Measurements from ENCODE around the gene PDP2. TPM values are rescaled to one million over a fixed set of nuclear protein-coding genes. Genes with fewer than 3 reads are reported as not detected.

PDP2 gene
- total RNA-seq, 1 experiment from 2014 or later = 44.4 TPM

- H3K27ac Mint-ChIP-seq (ENCODE audit: unreplicated experiment) = no peak overlapping the region
- CTCF ChIA-PET = interaction anchor here (0.6 kb wide), 1 partner anchor 9 kb away, joined by 4 read pairs; no protein-coding TSS in a partner anchor
Observed at GRCh38 chr16:66937725-66938337, 57.5 kb downstream of the PDP2 start.

DNA sequence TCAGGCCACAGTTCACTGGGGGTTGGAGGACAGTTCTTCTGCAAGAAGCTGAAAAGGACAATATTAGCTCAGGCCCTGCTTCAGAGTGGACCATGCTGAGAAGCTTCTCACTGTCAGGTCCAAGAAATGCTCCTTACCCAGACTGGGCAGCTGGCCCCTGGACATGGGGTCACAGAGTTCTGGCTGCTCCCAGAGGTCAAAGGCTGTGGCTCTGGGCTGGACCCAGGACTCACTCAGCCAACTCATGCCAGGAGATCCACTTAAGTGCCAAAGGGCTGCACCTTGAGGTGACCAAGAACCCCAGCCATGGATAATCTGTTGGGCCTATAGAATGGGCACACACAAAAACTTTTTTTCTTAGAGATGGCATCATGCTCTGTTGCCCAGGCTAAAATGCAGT lies 59.1 kb downstream of the PDP2 start:
- Histone ChIP-seq H3K4me3 (ENCODE audit: low read depth, low read length) (no peak overlapping the region), H3K9me3 (no peaks in the 10 kb centered on the region), H3K27me3 (replicated peaks; ENCODE audit: control insufficient read depth, insufficient read depth, low read length) (no peaks in the 10 kb centered on the region), H3K36me3 (ENCODE audit: control insufficient read depth, insufficient read depth, low read length) (peaks cover 6% of the 10 kb centered on the region), H3K4me1 (0 out of 2 replicates have a peak, but pooled peaks cover 3% of the 10 kb centered on the region)
- BruUV-seq (replicated peaks) = no TSS peak
- DNase-seq = no peak
- H3K27me3 Mint-ChIP-seq (ENCODE audit: insufficient read depth, unreplicated experiment) = no peaks in the 10 kb centered on the region
- TF ChIP-seq, protein P1, sequence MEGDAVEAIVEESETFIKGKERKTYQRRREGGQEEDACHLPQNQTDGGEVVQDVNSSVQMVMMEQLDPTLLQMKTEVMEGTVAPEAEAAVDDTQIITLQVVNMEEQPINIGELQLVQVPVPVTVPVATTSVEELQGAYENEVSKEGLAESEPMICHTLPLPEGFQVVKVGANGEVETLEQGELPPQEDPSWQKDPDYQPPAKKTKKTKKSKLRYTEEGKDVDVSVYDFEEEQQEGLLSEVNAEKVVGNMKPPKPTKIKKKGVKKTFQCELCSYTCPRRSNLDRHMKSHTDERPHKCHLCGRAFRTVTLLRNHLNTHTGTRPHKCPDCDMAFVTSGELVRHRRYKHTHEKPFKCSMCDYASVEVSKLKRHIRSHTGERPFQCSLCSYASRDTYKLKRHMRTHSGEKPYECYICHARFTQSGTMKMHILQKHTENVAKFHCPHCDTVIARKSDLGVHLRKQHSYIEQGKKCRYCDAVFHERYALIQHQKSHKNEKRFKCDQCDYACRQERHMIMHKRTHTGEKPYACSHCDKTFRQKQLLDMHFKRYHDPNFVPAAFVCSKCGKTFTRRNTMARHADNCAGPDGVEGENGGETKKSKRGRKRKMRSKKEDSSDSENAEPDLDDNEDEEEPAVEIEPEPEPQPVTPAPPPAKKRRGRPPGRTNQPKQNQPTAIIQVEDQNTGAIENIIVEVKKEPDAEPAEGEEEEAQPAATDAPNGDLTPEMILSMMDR (IDR thresholded peaks at IDR 0.05; ENCODE audit: insufficient read depth in 1 of 2, low read depth in 1 of 2, low read length in 1 of 2, severe bottlenecking in 1 of 2, unreplicated experiment in 1 of 2) = no peak
- H3K36me3 Mint-ChIP-seq (ENCODE audit: insufficient read depth, unreplicated experiment) = peaks cover 29% of the 10 kb centered on the region
- intact Hi-C loops (cut with micrococcal nuclease; ENCODE audit: unreplicated experiment) = no loop called here
- no peaks in the 10 kb centered on the region for H3K9me3 Mint-ChIP-seq (ENCODE audit: unreplicated experiment)
- peaks cover 7% of the 10 kb centered on the region for H3K4me1 Mint-ChIP-seq (ENCODE audit: low read depth, unreplicated experiment)
- CTCF ChIA-PET = no interaction called here
- no peak overlapping the region for H3K27ac Mint-ChIP-seq (ENCODE audit: unreplicated experiment)
- POLR2A ChIA-PET = no interaction called here
- no peak overlapping the region for H3K4me3 Mint-ChIP-seq (ENCODE audit: unreplicated experiment)

More at GRCh38 chr16:66937725-66938337, 57.5 kb downstream of the PDP2 start:
- Histone ChIP-seq H3K4me3 (ENCODE audit: low read depth, low read length) (no peak overlapping the region), H3K4me1 (peaks cover 8% of the 10 kb centered on the region), H3K27me3 (replicated peaks; ENCODE audit: control insufficient read depth, insufficient read depth, low read length) (no peaks in the 10 kb centered on the region), H3K36me3 (ENCODE audit: control insufficient read depth, insufficient read depth, low read length) (peaks cover 6% of the 10 kb centered on the region), H3K9me3 (no peaks in the 10 kb centered on the region)
- H3K4me3 Mint-ChIP-seq (ENCODE audit: unreplicated experiment) = peak overlapping the region; percentile 13
- TF ChIP-seq, protein P1 (IDR thresholded peaks at IDR 0.05; ENCODE audit: insufficient read depth in 1 of 2, low read depth in 1 of 2, low read length in 1 of 2, severe bottlenecking in 1 of 2, unreplicated experiment in 1 of 2) = no peak
- no peaks in the 10 kb centered on the region for H3K27me3 Mint-ChIP-seq (ENCODE audit: insufficient read depth, unreplicated experiment)
- no peak for DNase-seq
- POLR2A ChIA-PET = no interaction called here
- intact Hi-C loops (cut with micrococcal nuclease; ENCODE audit: unreplicated experiment) = no loop called here
- no peaks in the 10 kb centered on the region for H3K9me3 Mint-ChIP-seq (ENCODE audit: unreplicated experiment)
- H3K4me1 Mint-ChIP-seq (ENCODE audit: low read depth, unreplicated experiment) = peaks cover 18% of the 10 kb centered on the region
- no TSS peak for BruUV-seq (replicated peaks)
- H3K36me3 Mint-ChIP-seq (ENCODE audit: insufficient read depth, unreplicated experiment) = peaks cover 35% of the 10 kb centered on the region

DNA sequence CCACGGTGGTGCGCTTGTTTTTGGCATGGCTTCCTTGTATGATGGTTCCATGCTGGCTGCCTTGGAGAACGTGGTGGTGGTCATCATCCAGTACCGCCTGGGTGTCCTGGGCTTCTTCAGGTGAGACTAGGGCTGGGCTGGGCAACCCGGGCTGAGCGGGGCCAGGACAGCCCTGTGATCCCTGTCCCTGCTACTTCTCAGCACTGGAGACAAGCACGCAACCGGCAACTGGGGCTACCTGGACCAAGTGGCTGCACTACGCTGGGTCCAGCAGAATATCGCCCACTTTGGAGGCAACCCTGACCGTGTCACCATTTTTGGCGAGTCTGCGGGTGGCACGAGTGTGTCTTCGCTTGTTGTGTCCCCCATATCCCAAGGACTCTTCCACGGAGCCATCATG lies 59.9 kb downstream of the PDP2 start:
- H3K4me3 ChIP-seq (ENCODE audit: low read depth, low read length) = no peak overlapping the region
- Mint-ChIP-seq H3K36me3 (ENCODE audit: insufficient read depth, unreplicated experiment) (peaks cover 26% of the 10 kb centered on the region), H3K4me3 (ENCODE audit: unreplicated experiment) (no peak overlapping the region), H3K4me1 (ENCODE audit: low read depth, unreplicated experiment) (peaks cover 4% of the 10 kb centered on the region), H3K9me3 (ENCODE audit: unreplicated experiment) (no peaks in the 10 kb centered on the region), H3K27ac (ENCODE audit: unreplicated experiment) (no peak overlapping the region), H3K27me3 (ENCODE audit: insufficient read depth, unreplicated experiment) (no peaks in the 10 kb centered on the region)
- H3K9me3 ChIP-seq = no peaks in the 10 kb centered on the region
- no TSS peak for BruUV-seq (replicated peaks)
- H3K4me1 ChIP-seq = 0 out of 2 replicates have a peak, but pooled peaks cover 1% of the 10 kb centered on the region
- H3K36me3 ChIP-seq (ENCODE audit: control insufficient read depth, insufficient read depth, low read length) = peaks cover 6% of the 10 kb centered on the region
- CTCF ChIA-PET = no interaction called here
- TF ChIP-seq, protein P1 (IDR thresholded peaks at IDR 0.05; ENCODE audit: insufficient read depth in 1 of 2, low read depth in 1 of 2, low read length in 1 of 2, severe bottlenecking in 1 of 2, unreplicated experiment in 1 of 2) = no peak
- DNase-seq = no peak
- no peaks in the 10 kb centered on the region for H3K27me3 ChIP-seq (replicated peaks; ENCODE audit: control insufficient read depth, insufficient read depth, low read length)
- intact Hi-C loops (cut with micrococcal nuclease; ENCODE audit: unreplicated experiment) = no loop called here
- POLR2A ChIA-PET = no interaction called here

Other genes with a start within 250 kb of the PDP2 start
- 106 and 108 TPM in 2 replicates for gene CMTM4, start 183.8 kb upstream of the PDP2 start, total RNA-seq (2022)
- 180 and 182 TPM in 2 replicates for gene DYNC1LI2, start 128.9 kb upstream of the PDP2 start, total RNA-seq (2022)
- gene TERB1, start 78.9 kb upstream of the PDP2 start, total RNA-seq (2022) = not detected in 2 replicates
- gene NAE1, start 49.5 kb upstream of the PDP2 start, total RNA-seq (2022) = 141 and 146 TPM in 2 replicates
- 0.35 and 0.68 TPM in 2 replicates for gene CA7, start 36.1 kb upstream of the PDP2 start, total RNA-seq (2022)
- gene CDH16, start 38.4 kb downstream of the PDP2 start, total RNA-seq (2022) = 0.48 and 0.81 TPM in 2 replicates
- 0.53 and 1.1 TPM in 2 replicates for gene RRAD, start 45.0 kb downstream of the PDP2 start, total RNA-seq (2022)
- 117 and 119 TPM in 2 replicates for gene CIAO2B, start 53.9 kb downstream of the PDP2 start, total RNA-seq (2022)
- 45.5 and 48.4 TPM in 2 replicates for gene CES2, start 55.0 kb downstream of the PDP2 start, total RNA-seq (2022)
- 0.79 and 0.95 TPM in 2 replicates for gene CES3, start 80.8 kb downstream of the PDP2 start, total RNA-seq (2022)
- not detected in 2 replicates for gene CES4A, start 108.1 kb downstream of the PDP2 start, total RNA-seq (2022)
- 102 and 108 TPM in 2 replicates for gene CBFB, start 148.6 kb downstream of the PDP2 start, total RNA-seq (2022)
- 34.4 and 38.5 TPM in 2 replicates for gene PHAF1, start 229.4 kb downstream of the PDP2 start, total RNA-seq (2022)

All from Caco-2 (cell line).